OCI-LY3 (cell line): Measurements from ENCODE around the gene OR6K6.

Source experiments
- EZH2phosphoT487 ChIP-seq: fragments of 200-600 bp; shearing (Covaris generic); IDR thresholded peaks from 2 replicates; pipeline ENCODE4 v1.6.1; 2018; ENCODE audit warnings: antibody characterized with exemption, mixed run types, low read depth
- TF ChIP-seq, protein P1 (sequence below): fragments of 200-600, 300-600 bp; sonication (generic); IDR thresholded peaks from 2 replicates; pipeline ENCODE4 v1.5.1; 2014; ENCODE audit warnings: antibody characterized with exemption, low read length, low read depth

DNA sequence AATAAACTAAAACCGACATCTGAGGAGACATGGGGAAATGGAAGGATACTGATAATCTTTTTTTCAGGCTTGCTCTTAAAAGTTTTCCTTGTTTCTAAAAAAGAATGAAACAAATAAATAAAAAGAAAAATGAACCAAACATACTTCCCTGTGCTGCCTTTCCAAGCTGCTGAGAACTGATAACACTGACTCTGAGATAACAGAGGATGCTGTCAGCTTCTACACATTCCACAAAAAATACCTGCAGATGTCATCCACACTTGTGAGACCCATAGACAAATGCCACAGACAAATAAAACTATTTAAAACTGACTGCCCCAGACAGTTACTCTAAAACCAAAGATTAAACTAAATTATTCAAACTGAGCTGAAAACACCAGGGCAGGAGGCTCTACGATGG, 22.0 kb upstream of the OR6K6 start:
- TF ChIP-seq, protein P1, sequence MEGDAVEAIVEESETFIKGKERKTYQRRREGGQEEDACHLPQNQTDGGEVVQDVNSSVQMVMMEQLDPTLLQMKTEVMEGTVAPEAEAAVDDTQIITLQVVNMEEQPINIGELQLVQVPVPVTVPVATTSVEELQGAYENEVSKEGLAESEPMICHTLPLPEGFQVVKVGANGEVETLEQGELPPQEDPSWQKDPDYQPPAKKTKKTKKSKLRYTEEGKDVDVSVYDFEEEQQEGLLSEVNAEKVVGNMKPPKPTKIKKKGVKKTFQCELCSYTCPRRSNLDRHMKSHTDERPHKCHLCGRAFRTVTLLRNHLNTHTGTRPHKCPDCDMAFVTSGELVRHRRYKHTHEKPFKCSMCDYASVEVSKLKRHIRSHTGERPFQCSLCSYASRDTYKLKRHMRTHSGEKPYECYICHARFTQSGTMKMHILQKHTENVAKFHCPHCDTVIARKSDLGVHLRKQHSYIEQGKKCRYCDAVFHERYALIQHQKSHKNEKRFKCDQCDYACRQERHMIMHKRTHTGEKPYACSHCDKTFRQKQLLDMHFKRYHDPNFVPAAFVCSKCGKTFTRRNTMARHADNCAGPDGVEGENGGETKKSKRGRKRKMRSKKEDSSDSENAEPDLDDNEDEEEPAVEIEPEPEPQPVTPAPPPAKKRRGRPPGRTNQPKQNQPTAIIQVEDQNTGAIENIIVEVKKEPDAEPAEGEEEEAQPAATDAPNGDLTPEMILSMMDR = no peak
- no peak for TF ChIP-seq EZH2phosphoT487
